H9 (cell line): ENCODE data around the gene SCNM1. TPM values are rescaled to one million over a fixed set of nuclear protein-coding genes. Genes with fewer than 3 reads are reported as not detected.

Experiments
- DNase-seq: peaks from one replicate; pipeline ENCODE4 v3.0.0-alpha.2; 2017
- H2AFZ ChIP-seq: one replicate; pipeline ENCODE4 v1.6.1; 2013; ENCODE audit warnings: mild to moderate bottlenecking, low read length, control low read depth, moderate library complexity
- H2AK5ac ChIP-seq: 2 replicates; pipeline ENCODE4 v1.6.1; 2013; ENCODE audit warnings: low read length, control low read depth, mixed read lengths; ENCODE audit not compliant: insufficient read length
- H2BK120ac ChIP-seq: one replicate; pipeline ENCODE4 v1.6.1; 2013; ENCODE audit warnings: low read depth, mild to moderate bottlenecking, low read length, control low read depth, inconsistent platforms; ENCODE audit not compliant: poor library complexity, severe bottlenecking
- H2BK12ac ChIP-seq: 2 replicates; pipeline ENCODE4 v1.6.1; 2013; ENCODE audit warnings: low read length, control low read depth, mixed read lengths, low read depth; ENCODE audit not compliant: insufficient read length
- H2BK15ac ChIP-seq: 2 replicates; pipeline ENCODE4 v1.6.1; 2013; ENCODE audit warnings: low read depth, low read length, control low read depth
- H2BK20ac ChIP-seq: one replicate; pipeline ENCODE4 v1.6.1; 2013; ENCODE audit warnings: low read depth, mild to moderate bottlenecking, low read length, control low read depth, inconsistent platforms; ENCODE audit not compliant: poor library complexity, severe bottlenecking
- H2BK5ac ChIP-seq: 2 replicates; pipeline ENCODE4 v1.6.1; 2013; ENCODE audit warnings: low read length, control low read depth, mixed read lengths; ENCODE audit not compliant: insufficient read length
- H3K14ac ChIP-seq: 2 replicates; pipeline ENCODE4 v1.6.1; 2013; ENCODE audit warnings: low read length, control low read depth; ENCODE audit not compliant: insufficient read depth
- H3K18ac ChIP-seq: 2 replicates; pipeline ENCODE4 v1.6.1; 2013; ENCODE audit warnings: low read depth, mild to moderate bottlenecking, mixed read lengths, low read length, control low read depth; ENCODE audit not compliant: insufficient read length
- H3K23ac ChIP-seq: 2 replicates; pipeline ENCODE4 v1.6.1; 2013; ENCODE audit warnings: low read length, control low read depth, mixed read lengths, low read depth; ENCODE audit not compliant: insufficient read length
- H3K23me2 ChIP-seq: 2 replicates; pipeline ENCODE4 v1.6.1; 2013; ENCODE audit warnings: low read depth, mild to moderate bottlenecking, mixed read lengths, low read length, control low read depth; ENCODE audit not compliant: insufficient read length, poor library complexity, severe bottlenecking
- H3K27ac ChIP-seq: 2 replicates; pipeline ENCODE4 v1.5.1; 2013; ENCODE audit warnings: low read length, control low read depth, mixed read lengths, low read depth; ENCODE audit not compliant: insufficient read length
- H3K27me3 ChIP-seq: 2 replicates; pipeline ENCODE4 v1.6.1; 2013; ENCODE audit warnings: low read length, control low read depth, inconsistent platforms; ENCODE audit not compliant: insufficient read depth
- H3K4ac ChIP-seq: 2 replicates; pipeline ENCODE4 v1.6.1; 2013; ENCODE audit warnings: low read depth, mild to moderate bottlenecking, control low read depth, inconsistent platforms, low read length, moderate library complexity
- H3K4me1 ChIP-seq: 2 replicates; pipeline ENCODE4 v1.6.1; 2013; ENCODE audit warnings: low read length, control low read depth, inconsistent platforms; ENCODE audit not compliant: insufficient read depth
- H3K4me2 ChIP-seq: 2 replicates; pipeline ENCODE4 v1.6.1; 2013; ENCODE audit warnings: low read length, control low read depth, mixed read lengths; ENCODE audit not compliant: insufficient read length, insufficient read depth
- H3K56ac ChIP-seq: 2 replicates; pipeline ENCODE4 v1.6.1; 2013; ENCODE audit warnings: low read depth, mild to moderate bottlenecking, mixed read lengths, low read length, control low read depth; ENCODE audit not compliant: insufficient read length
- H3K79me1 ChIP-seq: 2 replicates; pipeline ENCODE4 v1.6.1; 2013; ENCODE audit warnings: low read depth, mild to moderate bottlenecking, moderate library complexity, low read length, control low read depth, inconsistent platforms; ENCODE audit not compliant: insufficient read depth, poor library complexity, severe bottlenecking
- H3K79me2 ChIP-seq: 2 replicates; pipeline ENCODE4 v1.6.1; 2013; ENCODE audit warnings: low read length, control low read depth, inconsistent platforms; ENCODE audit not compliant: insufficient read depth
- H3K9ac ChIP-seq: 2 replicates; pipeline ENCODE4 v1.6.1; 2013; ENCODE audit warnings: low read length, control low read depth, mixed read lengths; ENCODE audit not compliant: insufficient read length; ENCODE audit errors: extremely low read depth
- H3K9me3 ChIP-seq: one replicate; pipeline ENCODE4 v1.6.1; 2013; ENCODE audit warnings: low read depth, low read length, inconsistent platforms; ENCODE audit not compliant: control insufficient read depth
- H3T11ph ChIP-seq: one replicate; pipeline ENCODE4 v1.6.1; 2013; ENCODE audit warnings: mild to moderate bottlenecking, low read length, control low read depth, inconsistent platforms
- H4K20me1 ChIP-seq: one replicate; pipeline ENCODE4 v1.6.1; 2013; ENCODE audit not compliant: control insufficient read depth, insufficient read length, insufficient read depth
- H4K5ac ChIP-seq: 2 replicates; pipeline ENCODE4 v1.6.1; 2013; ENCODE audit warnings: low read depth, mild to moderate bottlenecking, mixed read lengths, low read length, control low read depth; ENCODE audit not compliant: insufficient read length
- H4K8ac ChIP-seq: replicated peaks from 2 replicates; pipeline ENCODE4 v1.6.1; 2013; ENCODE audit warnings: low read length, control low read depth, mixed read lengths, low read depth; ENCODE audit not compliant: insufficient read length
- H4K91ac ChIP-seq: 2 replicates; pipeline ENCODE4 v1.6.1; 2013; ENCODE audit warnings: low read depth, mild to moderate bottlenecking, moderate library complexity, mixed read lengths, low read length, control low read depth; ENCODE audit not compliant: insufficient read length
- H3K27ac Mint-ChIP-seq, 3 experiments: 2 replicates in 2 of 3; 3 replicates in 1 of 3; pipeline ENCODE4 v1.8.0; 2020 to 2021; ENCODE audit warnings: mixed read lengths in 3 of 3, mild to moderate bottlenecking in 1 of 3, moderate library complexity in 1 of 3
- H3K27me3 Mint-ChIP-seq: 2 replicates; pipeline ENCODE4 v1.8.0; 2021; ENCODE audit warnings: low read depth, mild to moderate bottlenecking, moderate library complexity, mixed read lengths
- H3K36me3 Mint-ChIP-seq, 3 experiments: 2 replicates in 2 of 3; 3 replicates in 1 of 3; pipeline ENCODE4 v1.8.0; 2020 to 2021; ENCODE audit warnings: low read depth in 3 of 3, mixed read lengths in 3 of 3; ENCODE audit not compliant: insufficient read depth in 1 of 3
- H3K4me1 Mint-ChIP-seq, 2 experiments: 2 replicates each; pipeline ENCODE4 v1.8.0; 2020; ENCODE audit warnings: mixed read lengths in 2 of 2
- H3K4me3 Mint-ChIP-seq, 2 experiments: 2 replicates in 1 of 2; 3 replicates in 1 of 2; pipeline ENCODE4 v1.8.0; 2020 to 2021; ENCODE audit warnings: mild to moderate bottlenecking in 2 of 2, mixed read lengths in 2 of 2, moderate library complexity in 1 of 2
- H3K9me3 Mint-ChIP-seq, 2 experiments: 2 replicates in 1 of 2; 3 replicates in 1 of 2; pipeline ENCODE4 v1.8.0; 2020; ENCODE audit warnings: mild to moderate bottlenecking in 2 of 2, mixed read lengths in 2 of 2, moderate library complexity in 1 of 2
- CTCF ChIP-seq: fragments of 200-600 bp; sonication (generic); conservative IDR thresholded peaks from 3 replicates; pipeline ENCODE4 v1.8.0; 2021; ENCODE audit warnings: antibody characterized with exemption, mild to moderate bottlenecking
- WGBS: extraction: QIAGEN DNeasy Blood & Tissue Kit; methylation state at CpG from one replicate; pipeline ENCODE4 v1.1.7; 2013; ENCODE audit warnings: missing lambda C conversion rate, low lambda C conversion rate, mixed read lengths; ENCODE audit not compliant: insufficient read length; ENCODE audit errors: extremely low coverage; 5-methylcytosine and 5-hydroxymethylcytosine counted together
- total RNA-seq: library from RNA; stranded (reverse); gene quantifications from 2 replicates; pipeline ENCODE4 v1.2.1, GENCODE V29; 2021

SCNM1 gene
- total RNA-seq, 1 experiment from 2014 or later: 60.5 TPM

GRCh38 chr1:151166505-151166956 lies 587 bp downstream of the SCNM1 start:
- no peak for DNase-seq
- no peak overlapping the region for H3K27ac ChIP-seq
- no peak overlapping the region for H2BK20ac ChIP-seq
- H3K14ac ChIP-seq: no peak overlapping the region
- 0 out of 2 replicates have a peak, but pooled peaks cover 4% of the 10 kb centered on the region for H3K4me1 ChIP-seq
- H3T11ph ChIP-seq: no peak overlapping the region
- no peaks in the 10 kb centered on the region for H3K79me1 ChIP-seq
- WGBS: no CpG with 5 or more reads among the region's 15 CpGs
- no peak overlapping the region for H2BK5ac ChIP-seq
- H3K9me3 ChIP-seq: no peaks in the 10 kb centered on the region
- Mint-ChIP-seq H3K36me3 (peaks cover 17 to 39% (median 37%) of the 10 kb centered on the region in 3 experiments; a peak in 6 of 7 replicates), H3K27ac (peak overlapping the region; percentile 96 to 99 (median 98); a peak in 5 of 7 replicates), H3K4me1 (peaks cover 22 to 27% of the 10 kb centered on the region in 2 experiments), H3K27me3 (peaks cover 3% of the 10 kb centered on the region; the same call in 1 of the 2 replicates), H3K9me3 (no peaks in the 10 kb centered on the region; a peak in 1 of 5 replicates), H3K4me3 (peak overlapping the region; percentile 96 to 98)
- H3K4me2 ChIP-seq: peak overlapping the region; percentile 70
- no peaks in the 10 kb centered on the region for H4K20me1 ChIP-seq
- no peak overlapping the region for H2AFZ ChIP-seq
- no peak overlapping the region for H2BK15ac ChIP-seq
- no peak for TF ChIP-seq CTCF
- H3K18ac ChIP-seq: no peak overlapping the region
- peaks cover 13% of the 10 kb centered on the region for H3K23me2 ChIP-seq
- H3K9ac ChIP-seq: peak overlapping the region; percentile 83
- no peak overlapping the region for H4K5ac ChIP-seq
- H4K8ac ChIP-seq: no peak overlapping the region
- H3K27me3 ChIP-seq: no peaks in the 10 kb centered on the region
- no peak overlapping the region for H2BK120ac ChIP-seq
- no peak overlapping the region for H3K23ac ChIP-seq
- H3K4ac ChIP-seq: no peak overlapping the region
- H2AK5ac ChIP-seq: no peak overlapping the region
- no peak overlapping the region for H4K91ac ChIP-seq
- H3K79me2 ChIP-seq: no peaks in the 10 kb centered on the region
- H2BK12ac ChIP-seq: no peak overlapping the region
- H3K56ac ChIP-seq: no peak overlapping the region
